Ovary (tissue), 9 donors: ENCODE data around the gene THRB. TPM values are rescaled to one million over a fixed set of nuclear protein-coding genes. Genes with fewer than 3 reads are reported as not detected.

Experiments used
- DNase-seq, 5 donors: peaks; one replicate each; pipeline ENCODE4 v3.0.0-alpha.2; 2019 to 2020
- H3K27ac ChIP-seq, 2 donors: fragments of 200-600 bp; one replicate each; pipeline versions ENCODE4 v1.5.1 to v1.8.0; 2019 to 2022
- H3K27me3 ChIP-seq: fragments of 200-600 bp; one replicate; pipeline ENCODE4 v1.8.0; 2022
- H3K36me3 ChIP-seq: fragments of 200-600 bp; sonication (generic); one replicate; pipeline ENCODE4 v1.5.1; 2019
- H3K4me1 ChIP-seq: one replicate; pipeline ENCODE4 v1.8.1; 2013; ENCODE audit warnings: mild to moderate bottlenecking, moderate library complexity; ENCODE audit not compliant: insufficient read depth
- H3K4me3 ChIP-seq: fragments of 200-600 bp; sonication (generic); one replicate; pipeline ENCODE4 v1.5.1; 2017
- H3K9me3 ChIP-seq, 2 donors: fragments of 200-600 bp in 1 of 2; sonication (generic) in 1 of 2; one replicate each; pipeline versions ENCODE4 v1.5.1 to v1.8.1; 2013 to 2019; ENCODE audit warnings: mild to moderate bottlenecking in 1 of 2, moderate library complexity in 1 of 2
- EP300 ChIP-seq: sonication (generic); formaldehyde crosslinking; IDR thresholded peaks from one replicate; pipeline ENCODE4 v1.6.1; 2017; ENCODE audit warnings: antibody characterized with exemption
- POLR2A ChIP-seq: fragments of 450-650 bp; IDR thresholded peaks from one replicate; pipeline ENCODE4 v1.6.1; 2017; ENCODE audit warnings: antibody characterized with exemption, mild to moderate bottlenecking, moderate library complexity
- WGBS, 3 donors: extraction: QIAGEN DNeasy Blood & Tissue Kit in 1 of 3; methylation state at CpG; one replicate each; pipeline versions ENCODE4 v1.1.5 to v1.1.7; 2013 to 2017; 5-methylcytosine and 5-hydroxymethylcytosine counted together
- intact Hi-C, 4 donors: fragments of 100-400 bp; cut with DNase I; formaldehyde crosslinking; loops; one replicate each; pipeline versions ENCODE4 v1.11.0 to v1.15.1; 2022 to 2023
- polyA plus RNA-seq, 2 donors: library from polyadenylated mRNA; stranded (reverse); fragments of 200-250 nt in 1 of 2; fragments of 350-450 nt in 1 of 2; fragmentation: Illumina TruSeq in 1 of 2; extraction: RNeasy Lipid Tissue Mini Kit (QIAGEN cat#74804) in 1 of 2; gene quantifications; one replicate each; pipeline ENCODE4 v1.2.3, GENCODE V29; 2013 to 2014
- total RNA-seq, 7 donors: library from RNA; depleted of rRNA in 2 of 7; stranded (reverse); fragments of >200 nt in 2 of 7; fragmentation: NEBNext Ultra II Directional in 3 of 7; extraction: Animal tissue kit (Norgen Biotek cat#: 25700) in 3 of 7; gene quantifications; one replicate each; pipeline versions ENCODE4 v1.1.0 to v1.2.4, GENCODE V29; 2016 to 2023
- TF ChIP-seq, protein P1 (sequence below), 3 donors: fragments of 450-650 bp in 2 of 3; fragments of 200-600 bp in 1 of 3; IDR thresholded peaks; one replicate each; pipeline versions ENCODE4 v1.5.1 to v1.8.0; 2016 to 2022; ENCODE audit warnings: antibody characterized with exemption in 3 of 3, mild to moderate bottlenecking in 1 of 3
- donor health status: DM: no; HTN: no; CAD: no; lungs with moderate emphysema.
- donor health status: DM: no; HTN: no; CAD: no.
- donor health status: Bipolar disorder and iron deficiency.
- donor health status: DM: yes; HTN: yes; CAD: no.
- donor health status: DM: no; HTN: no; CAD: no.
- donor health status: DM: yes; HTN: yes; CAD: no.

THRB gene
- total and polyA plus RNA-seq, 9 donors: 0.91 to 6.5 (median 3.2) TPM

DNA sequence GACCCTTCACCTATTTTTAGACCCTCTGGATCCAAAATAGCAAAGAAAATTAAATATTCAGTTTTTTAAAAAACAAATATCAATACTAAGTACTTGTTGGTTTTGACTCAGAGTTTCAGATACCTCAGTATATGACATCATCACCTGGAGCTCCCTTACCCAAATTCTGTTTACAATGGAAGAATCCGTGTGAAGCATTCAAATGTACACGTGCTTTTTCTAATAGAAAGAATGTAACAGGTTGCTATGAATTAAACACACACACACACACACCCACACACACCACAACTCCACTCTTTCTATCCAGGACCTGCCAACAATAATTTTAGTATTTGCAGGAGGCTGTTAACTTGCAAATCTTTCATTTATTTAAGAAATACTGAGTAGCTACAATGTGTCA is 221.8 kb downstream of the THRB start:
- intact Hi-C loops: no loop called here
- H3K4me1 ChIP-seq: no peaks in the 10 kb centered on the region
- H3K27me3 ChIP-seq: no peaks in the 10 kb centered on the region
- no peaks in the 10 kb centered on the region for H3K9me3 ChIP-seq
- DNase-seq: no peak
- 61 to 67% (median 65%) methylated on average over 2 of the region's 2 CpGs for WGBS, 3 donors
- H3K27ac ChIP-seq: no peak overlapping the region
- no peak overlapping the region for H3K4me3 ChIP-seq
- H3K36me3 ChIP-seq: no peaks in the 10 kb centered on the region
- TF ChIP-seq EP300: no peak
- TF ChIP-seq, protein P1, sequence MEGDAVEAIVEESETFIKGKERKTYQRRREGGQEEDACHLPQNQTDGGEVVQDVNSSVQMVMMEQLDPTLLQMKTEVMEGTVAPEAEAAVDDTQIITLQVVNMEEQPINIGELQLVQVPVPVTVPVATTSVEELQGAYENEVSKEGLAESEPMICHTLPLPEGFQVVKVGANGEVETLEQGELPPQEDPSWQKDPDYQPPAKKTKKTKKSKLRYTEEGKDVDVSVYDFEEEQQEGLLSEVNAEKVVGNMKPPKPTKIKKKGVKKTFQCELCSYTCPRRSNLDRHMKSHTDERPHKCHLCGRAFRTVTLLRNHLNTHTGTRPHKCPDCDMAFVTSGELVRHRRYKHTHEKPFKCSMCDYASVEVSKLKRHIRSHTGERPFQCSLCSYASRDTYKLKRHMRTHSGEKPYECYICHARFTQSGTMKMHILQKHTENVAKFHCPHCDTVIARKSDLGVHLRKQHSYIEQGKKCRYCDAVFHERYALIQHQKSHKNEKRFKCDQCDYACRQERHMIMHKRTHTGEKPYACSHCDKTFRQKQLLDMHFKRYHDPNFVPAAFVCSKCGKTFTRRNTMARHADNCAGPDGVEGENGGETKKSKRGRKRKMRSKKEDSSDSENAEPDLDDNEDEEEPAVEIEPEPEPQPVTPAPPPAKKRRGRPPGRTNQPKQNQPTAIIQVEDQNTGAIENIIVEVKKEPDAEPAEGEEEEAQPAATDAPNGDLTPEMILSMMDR (IDR thresholded peaks at IDR 0.05): no peak
- no peak for TF ChIP-seq POLR2A

- Histone ChIP-seq H3K4me3 (no peak overlapping the region), H3K9me3 (no peaks in the 10 kb centered on the region), H3K36me3 (no peaks in the 10 kb centered on the region), H3K27me3 (no peaks in the 10 kb centered on the region), H3K27ac (no peak overlapping the region), H3K4me1 (no peaks in the 10 kb centered on the region)
- intact Hi-C loops: no loop called here
- TF ChIP-seq POLR2A (no peak), EP300 (no peak)
- TF ChIP-seq, protein P1 (IDR thresholded peaks at IDR 0.05): no peak
- DNase-seq: no peak
Observed at GRCh38 chr3:24272408-24272807, 222.2 kb downstream of the THRB start.

GRCh38 chr3:24271228-24271627 is 223.4 kb downstream of the THRB start:
- no peaks in the 10 kb centered on the region for H3K4me1 ChIP-seq
- no peak for DNase-seq
- H3K27ac ChIP-seq: no peak overlapping the region
- intact Hi-C loops: no loop called here
- TF ChIP-seq POLR2A: no peak
- H3K4me3 ChIP-seq: no peak overlapping the region
- no peaks in the 10 kb centered on the region for H3K27me3 ChIP-seq
- WGBS, 3 donors: 48 to 64% (median 53%) methylated on average over 3 of the region's 3 CpGs
- H3K9me3 ChIP-seq: no peaks in the 10 kb centered on the region
- H3K36me3 ChIP-seq: no peaks in the 10 kb centered on the region

DNA sequence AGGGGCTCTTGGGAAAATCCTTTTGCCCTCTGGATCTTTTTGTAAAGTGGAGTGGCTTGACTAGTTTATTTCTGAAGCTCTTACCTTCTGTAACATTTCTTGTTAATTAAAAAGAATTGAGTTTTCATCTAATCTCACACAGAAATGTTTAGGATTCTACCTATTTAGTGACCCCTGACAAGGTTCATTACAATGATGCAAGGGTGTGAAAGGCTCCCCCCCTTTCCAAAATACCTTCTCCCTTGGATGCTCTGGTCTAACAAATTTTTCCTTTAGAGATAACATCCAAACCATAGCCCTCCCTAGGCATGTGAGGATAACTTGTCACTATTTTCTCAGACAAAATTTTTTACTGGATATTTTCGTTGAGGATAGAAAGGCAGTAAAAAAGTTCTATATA is 223.9 kb downstream of the THRB start:
- no peak for TF ChIP-seq POLR2A
- TF ChIP-seq EP300: no peak
- TF ChIP-seq, protein P1 (IDR thresholded peaks at IDR 0.05): no peak

DNA sequence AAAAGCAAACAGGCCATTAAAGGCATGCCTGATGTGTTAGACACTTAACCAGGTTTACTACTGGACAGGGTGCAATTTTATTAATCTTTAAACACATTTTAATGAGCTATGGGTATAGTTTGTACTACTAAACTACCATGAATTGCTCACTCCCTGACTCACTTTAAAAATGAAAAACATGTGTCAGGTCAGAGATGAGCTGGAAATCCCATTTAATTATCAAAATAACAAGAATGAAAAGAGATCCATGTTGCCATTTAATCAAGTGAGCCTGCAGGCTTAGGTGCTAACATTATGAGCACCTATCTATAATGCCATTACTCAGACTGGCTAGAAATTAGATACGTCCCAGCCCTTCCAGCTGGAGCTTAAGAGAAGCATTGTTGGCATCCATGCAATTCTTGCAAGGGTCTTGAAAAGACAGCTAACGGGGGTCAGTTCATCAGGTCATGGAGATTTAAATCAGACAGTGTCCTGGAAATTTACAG is 224.4 kb downstream of the THRB start:
- Histone ChIP-seq H3K4me3 (no peak overlapping the region), H3K4me1 (no peaks in the 10 kb centered on the region), H3K36me3 (no peaks in the 10 kb centered on the region), H3K9me3 (no peaks in the 10 kb centered on the region), H3K27ac (no peak overlapping the region), H3K27me3 (no peaks in the 10 kb centered on the region)
- TF ChIP-seq, protein P1 (IDR thresholded peaks at IDR 0.05): no peak
- TF ChIP-seq POLR2A (no peak), EP300 (no peak)
- intact Hi-C loops: no loop called here
- no peak for DNase-seq
- 81 to 84% (median 83%) methylated on average over 2 of the region's 2 CpGs for WGBS, 3 donors

More for the DNA sequence above, 223.9 kb downstream of the THRB start:
- intact Hi-C loops: no loop called here
- H3K4me3 ChIP-seq: no peak overlapping the region
- H3K9me3 ChIP-seq: no peaks in the 10 kb centered on the region
- H3K4me1 ChIP-seq: no peaks in the 10 kb centered on the region
- H3K36me3 ChIP-seq: no peaks in the 10 kb centered on the region
- H3K27me3 ChIP-seq: no peaks in the 10 kb centered on the region
- no peak overlapping the region for H3K27ac ChIP-seq
- no peak for DNase-seq
- WGBS, 3 donors: 60 to 84% (median 81%) methylated on average over 1 of the region's 1 CpG
